ENCODE measurements around the gene NIP7. TPM values are rescaled to one million over a fixed set of nuclear protein-coding genes. Genes with fewer than 3 reads are reported as not detected.

Gene NIP7
- polyA plus RNA-seq, 1 donor (not counting 4 experiments of a cell fraction or from before 2014, with no cell fraction given), result 31.3 TPM

- Histone ChIP-seq H3K79me2 (ENCODE audit: control insufficient read depth, insufficient read depth, low read length) (no peaks in the 10 kb centered on the region), H3K36me3 (ENCODE audit: control insufficient read depth in 2 of 2, extremely low read depth in 1 of 2, insufficient read depth in 2 of 2, low read length in 2 of 2) (peaks cover 7 to 9% of the 10 kb centered on the region in 2 experiments), H3K4me3 (ENCODE audit: control insufficient read depth in 2 of 3, extremely low read depth in 1 of 3, insufficient read depth in 2 of 3, low read depth in 1 of 3, low read length in 3 of 3) (no peak overlapping the region), H3K9me3 (ENCODE audit: control insufficient read depth, low read depth, low read length) (no peaks in the 10 kb centered on the region), H3K9ac (ENCODE audit: control insufficient read depth, extremely low read depth, insufficient read depth, low read length) (no peak overlapping the region), H3K9me1 (ENCODE audit: control insufficient read depth, extremely low read depth, insufficient read depth, low read length) (no peaks in the 10 kb centered on the region), H3K4me2 (ENCODE audit: control insufficient read depth, extremely low read depth, insufficient read depth, low read depth, low read length) (no peak overlapping the region), H3K4me1 (ENCODE audit: control insufficient read depth, extremely low read depth, insufficient read depth, low read length) (peaks cover 9% of the 10 kb centered on the region), H4K20me1 (ENCODE audit: control insufficient read depth, extremely low read depth, insufficient read depth, low read length) (no peaks in the 10 kb centered on the region), H2AFZ (ENCODE audit: control insufficient read depth, low read length) (no peak overlapping the region), H3K27me3 (ENCODE audit: control insufficient read depth, extremely low read depth, insufficient read depth, low read length) (no peaks in the 10 kb centered on the region), H3K27ac (ENCODE audit: control insufficient read depth, insufficient read depth, low read length) (no peak overlapping the region)
- FAIRE-seq, result no peak
- DNase-seq (ENCODE audit: low read depth, low spot score), result no peak
- TF ChIP-seq CTCF (optimal IDR thresholded peaks at IDR 0.05 in 1 of 3, IDR thresholded peaks at IDR 0.05 in 1 of 3, conservative IDR thresholded peaks at IDR 0.05 in 1 of 3; ENCODE audit: extremely low read depth in 1 of 3, insufficient read depth in 2 of 3, low read length in 3 of 3), result no peak
- no peak for TF ChIP-seq EZH2 (IDR thresholded peaks at IDR 0.05; ENCODE audit: low read length)
- dilution Hi-C loops (cut with MboI; ENCODE audit: extremely low pct_ligation_motif_present, low sequenced_read_pairs), result no loop called here
Observed at GRCh38 chr16:69298261-69298660, 41.3 kb upstream of the NIP7 start.

DNA sequence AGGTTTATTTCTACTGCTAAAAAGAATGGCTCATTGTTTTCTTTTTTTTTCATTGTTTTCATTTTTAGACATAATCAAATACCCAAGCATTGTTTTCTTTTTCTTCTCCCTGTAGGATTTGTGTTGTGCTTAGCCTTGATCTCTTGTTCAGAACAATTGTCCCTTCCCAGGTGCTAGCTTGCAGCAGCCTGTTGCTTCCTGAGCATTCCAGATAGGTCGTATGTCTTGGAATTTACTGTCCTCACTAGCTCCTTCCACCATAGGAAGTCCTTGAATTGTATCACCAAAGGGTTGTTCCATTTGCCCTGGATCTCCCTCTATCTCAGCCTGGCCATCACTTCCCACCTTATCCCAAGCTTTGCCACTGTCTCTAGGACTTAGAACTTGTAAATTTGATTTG is 38.4 kb upstream of the NIP7 start:
- Histone ChIP-seq H3K27me3 (ENCODE audit: control insufficient read depth, extremely low read depth, insufficient read depth, low read length) (no peaks in the 10 kb centered on the region), H3K9me3 (ENCODE audit: control insufficient read depth, low read depth, low read length) (no peaks in the 10 kb centered on the region), H3K27ac (ENCODE audit: control insufficient read depth, insufficient read depth, low read length) (no peak overlapping the region), H3K4me1 (ENCODE audit: control insufficient read depth, extremely low read depth, insufficient read depth, low read length) (no peaks in the 10 kb centered on the region), H3K4me2 (ENCODE audit: control insufficient read depth, extremely low read depth, insufficient read depth, low read depth, low read length) (no peak overlapping the region), H3K79me2 (ENCODE audit: control insufficient read depth, insufficient read depth, low read length) (no peaks in the 10 kb centered on the region), H2AFZ (ENCODE audit: control insufficient read depth, low read length) (no peak overlapping the region), H3K36me3 (ENCODE audit: control insufficient read depth in 2 of 2, extremely low read depth in 1 of 2, insufficient read depth in 2 of 2, low read length in 2 of 2) (peaks cover 7 to 9% of the 10 kb centered on the region in 2 experiments), H3K9ac (ENCODE audit: control insufficient read depth, extremely low read depth, insufficient read depth, low read length) (no peak overlapping the region), H3K4me3 (ENCODE audit: control insufficient read depth in 2 of 3, extremely low read depth in 1 of 3, insufficient read depth in 2 of 3, low read depth in 1 of 3, low read length in 3 of 3) (no peak overlapping the region), H4K20me1 (ENCODE audit: control insufficient read depth, extremely low read depth, insufficient read depth, low read length) (no peaks in the 10 kb centered on the region), H3K9me1 (ENCODE audit: control insufficient read depth, extremely low read depth, insufficient read depth, low read length) (no peaks in the 10 kb centered on the region)
- TF ChIP-seq CTCF (optimal IDR thresholded peaks at IDR 0.05 in 1 of 3, IDR thresholded peaks at IDR 0.05 in 1 of 3, conservative IDR thresholded peaks at IDR 0.05 in 1 of 3; ENCODE audit: extremely low read depth in 1 of 3, insufficient read depth in 2 of 3, low read length in 3 of 3), result no peak
- no peak for TF ChIP-seq EZH2 (IDR thresholded peaks at IDR 0.05; ENCODE audit: low read length)
- DNase-seq (ENCODE audit: low read depth, low spot score) (no peak), FAIRE-seq (no peak)
- dilution Hi-C loops (cut with MboI; ENCODE audit: extremely low pct_ligation_motif_present, low sequenced_read_pairs), result no loop called here
